ENCODE results near the gene PIP5K1A. TPM values are rescaled to one million over a fixed set of nuclear protein-coding genes. Genes with fewer than 3 reads are reported as not detected.

Gene PIP5K1A
- total and polyA plus RNA-seq, 3 experiments from 2014 or later, result 13.0 to 77.0 (median 76.7) TPM

- Mint-ChIP-seq H3K4me3 (no peak overlapping the region), H3K9me3 (no peaks in the 10 kb centered on the region), H3K27ac (peak overlapping the region in 1 of 8 donors; percentile 52), H3K4me1 (peaks cover 6 to 12% (median 6%) of the 10 kb centered on the region in 3 donors), H3K27me3 (peaks cover 0 to 7% of the 10 kb centered on the region in 2 donors), H3K36me3 (peaks cover 0 to 16% (median 2%) of the 10 kb centered on the region in 3 donors)
- no peaks in the 10 kb centered on the region for H3K27me3 ChIP-seq (ENCODE audit: insufficient read depth, low read length, poor library complexity, severe bottlenecking)
- DNase-seq, result no peak
- no peaks in the 10 kb centered on the region for H3K9me3 ChIP-seq (ENCODE audit: low read length)
- CTCF ChIA-PET, result interaction anchor here (1.0 kb wide), 1 partner anchor 15 kb away, joined by 3 read pairs; no protein-coding TSS in a partner anchor
- POLR2A ChIA-PET, result no interaction called here
- no peak overlapping the region for H3K27ac ChIP-seq (ENCODE audit: low read depth, low read length)
- no peaks in the 10 kb centered on the region for H3K36me3 ChIP-seq (ENCODE audit: insufficient read depth, low read length)
- H3K4me3 ChIP-seq (ENCODE audit: low read length), result no peak overlapping the region
- H3K4me1 ChIP-seq (ENCODE audit: insufficient read depth, low read length), result peaks cover 6% of the 10 kb centered on the region
Measured at GRCh38 chr1:151277249-151277648, 78.9 kb downstream of the PIP5K1A start.

GRCh38 chr1:151281225-151281968 is 83.0 kb downstream of the PIP5K1A start:
- Mint-ChIP-seq H3K27ac (peak overlapping the region; percentile 96 to 98 (median 98)), H3K4me1 (peaks cover 29 to 36% (median 35%) of the 10 kb centered on the region in 3 donors), H3K36me3 (peaks cover 0 to 31% (median 0%) of the 10 kb centered on the region in 3 donors), H3K4me3 (peak overlapping the region; percentile 93 to 98 (median 97)), H3K27me3 (peaks cover 0 to 7% of the 10 kb centered on the region in 2 donors), H3K9me3 (no peaks in the 10 kb centered on the region)
- peak; percentile 92 to 95 (median 92) for DNase-seq
- peak overlapping the region; percentile 96 for H3K4me3 ChIP-seq (ENCODE audit: low read length)
- peak overlapping the region; percentile 98 for H3K27ac ChIP-seq (ENCODE audit: low read depth, low read length)
- no peaks in the 10 kb centered on the region for H3K9me3 ChIP-seq (ENCODE audit: low read length)
- H3K4me1 ChIP-seq (ENCODE audit: insufficient read depth, low read length), result peaks cover 22% of the 10 kb centered on the region
- ChIA-PET CTCF (interaction anchor here (0.8 to 1.3 kb wide), 7 partner anchors 13 to 117 kb away, joined by 3 to 8 read pairs (median 4); partner anchors contain the start of gene PI4KB), POLR2A (interaction anchor here (0.6 to 1.7 kb wide), 9 partner anchors 9 to 1046 kb away, joined by 3 to 8 read pairs (median 3); partner anchors contain the start of genes PI4KB, PSMB4, PSMD4 and RPRD2)
- H3K36me3 ChIP-seq (ENCODE audit: insufficient read depth, low read length), result peaks cover 7% of the 10 kb centered on the region
- H3K27me3 ChIP-seq (ENCODE audit: insufficient read depth, low read length, poor library complexity, severe bottlenecking), result no peaks in the 10 kb centered on the region

GRCh38 chr1:151281969-151282882 is 83.9 kb downstream of the PIP5K1A start, which contains the start of gene ZNF687:
ZNF687 (plus strand) TSS chr1:151282299; CDS start chr1:151286292, 3,993 bp downstream.
- peak within 1 kb of the TSS; percentile 96 for H3K4me3 ChIP-seq (ENCODE audit: low read length)
- POLR2A ChIA-PET, result interaction anchor here (0.6 to 1.7 kb wide), 11 partner anchors 10 to 1047 kb away, joined by 3 to 8 read pairs (median 3); partner anchors contain the start of genes PI4KB, PSMB4, PSMD4 and RPRD2
- peaks cover 29 to 41% (median 35%) of the 10 kb centered on the region in 3 donors for H3K4me1 Mint-ChIP-seq

GRCh38 chr1:151282883-151283725 is 84.8 kb downstream of the PIP5K1A start:
- Mint-ChIP-seq H3K27me3 (peaks cover 0 to 7% of the 10 kb centered on the region in 2 donors), H3K9me3 (no peaks in the 10 kb centered on the region), H3K4me1 (peaks cover 29 to 42% (median 35%) of the 10 kb centered on the region in 3 donors), H3K27ac (peak overlapping the region; percentile 86 to 97 (median 91)), H3K4me3 (peak overlapping the region; percentile 89 to 98 (median 96)), H3K36me3 (peaks cover 0 to 47% (median 2%) of the 10 kb centered on the region in 3 donors)
- Histone ChIP-seq H3K27me3 (ENCODE audit: insufficient read depth, low read length, poor library complexity, severe bottlenecking) (no peaks in the 10 kb centered on the region), H3K36me3 (ENCODE audit: insufficient read depth, low read length) (peaks cover 18% of the 10 kb centered on the region), H3K27ac (ENCODE audit: low read depth, low read length) (peak overlapping the region; percentile 98), H3K9me3 (ENCODE audit: low read length) (no peaks in the 10 kb centered on the region), H3K4me1 (ENCODE audit: insufficient read depth, low read length) (peaks cover 22% of the 10 kb centered on the region), H3K4me3 (ENCODE audit: low read length) (peak overlapping the region; percentile 96)
- DNase-seq, result peak; percentile 3 to 53 (median 25)
- ChIA-PET POLR2A (interaction anchor here (0.6 to 1.7 kb wide), 8 partner anchors 12 to 919 kb away, joined by 3 to 7 read pairs (median 3); partner anchors contain the start of genes PI4KB, PSMD4 and RPRD2), CTCF (interaction anchor here (1.1 to 3.5 kb wide), 4 partner anchors 18 to 58 kb away, joined by 3 to 11 read pairs (median 3); no protein-coding TSS in a partner anchor)

More at GRCh38 chr1:151281969-151282882, 83.9 kb downstream of the PIP5K1A start, which contains the start of gene ZNF687:
- peak; percentile 96 to 99 (median 99) for DNase-seq
- H3K27ac Mint-ChIP-seq, result peak within 1 kb of the TSS; percentile 96 to 98 (median 98)
- CTCF ChIA-PET, result interaction anchor here (0.9 to 1.3 kb wide), 7 partner anchors 12 to 58 kb away, joined by 3 to 8 read pairs (median 4); partner anchors contain the start of gene PI4KB
- H3K27me3 ChIP-seq (ENCODE audit: insufficient read depth, low read length, poor library complexity, severe bottlenecking), result no peaks in the 10 kb centered on the region
- H3K36me3 ChIP-seq (ENCODE audit: insufficient read depth, low read length), result peaks cover 15% of the 10 kb centered on the region
- peak within 1 kb of the TSS; percentile 98 for H3K27ac ChIP-seq (ENCODE audit: low read depth, low read length)
- peaks cover 0 to 7% of the 10 kb centered on the region in 2 donors for H3K27me3 Mint-ChIP-seq
- no peaks in the 10 kb centered on the region for H3K9me3 Mint-ChIP-seq
- peak within 1 kb of the TSS; percentile 93 to 98 (median 97) for H3K4me3 Mint-ChIP-seq
- H3K9me3 ChIP-seq (ENCODE audit: low read length), result no peaks in the 10 kb centered on the region
- H3K36me3 Mint-ChIP-seq, result peaks cover 0 to 38% (median 2%) of the 10 kb centered on the region in 3 donors
- H3K4me1 ChIP-seq (ENCODE audit: insufficient read depth, low read length), result peaks cover 22% of the 10 kb centered on the region

GRCh38 chr1:151284013-151284577 is 85.7 kb downstream of the PIP5K1A start:
- POLR2A ChIA-PET, result interaction anchor here (0.8 to 1.3 kb wide), 5 partner anchors 22 to 43 kb away, joined by 3 to 4 read pairs (median 4); partner anchors contain the start of genes PI4KB and PSMD4
- DNase-seq, result no peak
- Histone ChIP-seq H3K27ac (ENCODE audit: low read depth, low read length) (no peak overlapping the region), H3K36me3 (ENCODE audit: insufficient read depth, low read length) (peaks cover 28% of the 10 kb centered on the region), H3K4me1 (ENCODE audit: insufficient read depth, low read length) (peaks cover 22% of the 10 kb centered on the region), H3K27me3 (ENCODE audit: insufficient read depth, low read length, poor library complexity, severe bottlenecking) (no peaks in the 10 kb centered on the region), H3K4me3 (ENCODE audit: low read length) (no peak overlapping the region), H3K9me3 (ENCODE audit: low read length) (no peaks in the 10 kb centered on the region)
- Mint-ChIP-seq H3K9me3 (no peaks in the 10 kb centered on the region), H3K4me3 (peak overlapping the region; percentile 89 to 98 (median 96)), H3K27ac (peak overlapping the region; percentile 86 to 97 (median 92)), H3K27me3 (peaks cover 0 to 5% of the 10 kb centered on the region in 2 donors), H3K4me1 (peaks cover 36 to 52% (median 42%) of the 10 kb centered on the region in 3 donors), H3K36me3 (peaks cover 0 to 57% (median 2%) of the 10 kb centered on the region in 3 donors)
- CTCF ChIA-PET, result interaction anchor here (1.1 to 3.5 kb wide), 3 partner anchors 17 to 57 kb away, joined by 3 to 11 read pairs (median 3); no protein-coding TSS in a partner anchor

GRCh38 chr1:151286619-151287340 is 88.4 kb downstream of the PIP5K1A start:
- no peak overlapping the region for H3K4me3 Mint-ChIP-seq
- DNase-seq, result no peak
- H3K9me3 Mint-ChIP-seq, result no peaks in the 10 kb centered on the region
- H3K4me1 ChIP-seq (ENCODE audit: insufficient read depth, low read length), result peaks cover 15% of the 10 kb centered on the region
- POLR2A ChIA-PET, result no interaction called here
- H3K27me3 Mint-ChIP-seq, result peaks cover 0 to 4% of the 10 kb centered on the region in 2 donors
- H3K36me3 ChIP-seq (ENCODE audit: insufficient read depth, low read length), result peaks cover 39% of the 10 kb centered on the region
- peaks cover 30 to 52% (median 31%) of the 10 kb centered on the region in 3 donors for H3K4me1 Mint-ChIP-seq
- no peaks in the 10 kb centered on the region for H3K9me3 ChIP-seq (ENCODE audit: low read length)
- peaks cover 0 to 73% (median 2%) of the 10 kb centered on the region in 3 donors for H3K36me3 Mint-ChIP-seq
- CTCF ChIA-PET, result interaction anchor here (3.5 kb wide), 1 partner anchor 54 kb away, joined by 11 read pairs; no protein-coding TSS in a partner anchor
- no peaks in the 10 kb centered on the region for H3K27me3 ChIP-seq (ENCODE audit: insufficient read depth, low read length, poor library complexity, severe bottlenecking)
- no peak overlapping the region for H3K4me3 ChIP-seq (ENCODE audit: low read length)
- peak overlapping the region in 3 of 8 donors; percentile 36 to 96 (median 64) for H3K27ac Mint-ChIP-seq
- H3K27ac ChIP-seq (ENCODE audit: low read depth, low read length), result no peak overlapping the region

Measured in CD8-positive, alpha-beta memory T cell (primary cell).